Measurements from ENCODE around the gene CXCL16. TPM values are rescaled to one million over a fixed set of nuclear protein-coding genes. Genes with fewer than 3 reads are reported as not detected.

Gene CXCL16
- 44.8 TPM for total RNA-seq (2021; ENCODE audit: unreplicated experiment)
- polyA plus RNA-seq (2012), result 60.4 and 64.3 TPM in 2 replicates
- Bru-seq, nascent RNA, result percentile 62 among the genes with signal in this experiment
- percentile 91 among the genes with signal in this experiment for BruChase-seq, experiment 1, labeled RNA remaining after a 6-hour chase
- BruChase-seq, experiment 2, labeled RNA remaining after a 2-hour chase, result percentile 77 among the genes with signal in this experiment
- long read RNA-seq, transcript CXCL16-201 (6 exons, 2,222 nt), result major isoform, 115 of 162 reads
- long read RNA-seq, transcript CXCL16-203 (5 exons, 1,668 nt), result minor isoform, 25 of 162 reads
- long read RNA-seq, partial matches to known transcripts, result 17 of 162 reads
- long read RNA-seq, other reads (novel, unspliced or antisense), result 5 of 162 reads

GRCh38 chr17:4739122-4740024 lies at the start of gene CXCL16, which contains the start of gene ZMYND15:
CXCL16 (minus strand) TSS chr17:4739928; CDS start chr17:4739339, 589 bp downstream.
ZMYND15 (plus strand) TSS chr17:4739833; CDS start chr17:4740549, 716 bp downstream.
- CTCF ChIA-PET, result interaction anchor here (1.1 kb wide), 1 partner anchor 51 kb away, joined by 3 read pairs; no protein-coding TSS in a partner anchor
- Histone ChIP-seq H3K9me3 (ENCODE audit: control insufficient read depth in 1 of 2, insufficient read depth in 1 of 2, low read depth in 1 of 2, low read length in 2 of 2) (no peaks in the 10 kb centered on the region), H2AFZ (ENCODE audit: low read depth, low read length, poor library complexity, severe bottlenecking) (no peak within 1 kb of the TSS), H3K4me3 (replicated peaks in 1 of 2; ENCODE audit: low read depth in 1 of 2, low read length in 2 of 2) (peak within 1 kb of the TSS; percentile 68 to 73), H3K4me2 (ENCODE audit: low read length) (peak within 1 kb of the TSS; percentile 99), H3K36me3 (ENCODE audit: control insufficient read depth in 1 of 2, insufficient read depth in 2 of 2, low read length in 2 of 2) (no peaks in the 10 kb centered on the region), H3K79me2 (ENCODE audit: insufficient read depth, low read length) (no peaks in the 10 kb centered on the region; the same call in 1 of the 2 replicates), H3K4me1 (ENCODE audit: control insufficient read depth in 1 of 2, insufficient read depth in 2 of 2, low read length in 2 of 2) (peaks cover 11 to 25% of the 10 kb centered on the region in 2 experiments), H3K27me3 (ENCODE audit: insufficient read depth, low read length) (no peaks in the 10 kb centered on the region), H3K27ac (ENCODE audit: low read depth, low read length) (peak within 1 kb of the TSS; percentile 52), H4K20me1 (ENCODE audit: insufficient read depth) (no peaks in the 10 kb centered on the region), H3K9ac (ENCODE audit: low read length) (peak within 1 kb of the TSS; percentile 80), H3K9me2 (ENCODE audit: insufficient read depth) (no peaks in the 10 kb centered on the region)
- RAD21 ChIA-PET (ENCODE audit: low non-redundant PET in 1 of 2, low total read pairs in 2 of 2, uncharacterized antibody in 2 of 2, unreplicated experiment in 2 of 2), result no interaction called here
- BruUV-seq (replicated peaks), result no TSS peak
- POLR2A ChIA-PET, result no interaction called here
- intact Hi-C loops (cut with micrococcal nuclease), result no loop called here
- TF ChIP-seq ZFX (IDR thresholded peaks at IDR 0.05), result peak; percentile 80; the same call in 1 of the 2 replicates
- TF ChIP-seq TCF7L2 (IDR thresholded peaks at IDR 0.05; ENCODE audit: borderline replicate concordance, extremely low read depth, insufficient read depth, insufficient read length), result peak; percentile 5
- TF ChIP-seq REST (IDR thresholded peaks at IDR 0.05; ENCODE audit: low read depth), result no peak
- TF ChIP-seq ATF3 (IDR thresholded peaks at IDR 0.05), result no peak
- TF ChIP-seq RAD21 (IDR thresholded peaks at IDR 0.05; ENCODE audit: low read depth), result no peak
- no peak for TF ChIP-seq ELF1 (IDR thresholded peaks at IDR 0.05; ENCODE audit: borderline replicate concordance, low read depth)
- TF ChIP-seq JUND (IDR thresholded peaks at IDR 0.05), result no peak
- TF ChIP-seq ZNF274 (IDR thresholded peaks at IDR 0.05; ENCODE audit: low read depth, low read length), result no peak
- TF ChIP-seq POLR2A (IDR thresholded peaks at IDR 0.05; ENCODE audit: borderline replicate concordance, extremely low read depth, insufficient read depth, insufficient read length), result peak; percentile 12
- no peak for TF ChIP-seq CEBPB (IDR thresholded peaks at IDR 0.05; ENCODE audit: low read depth)
- TF ChIP-seq EGR1 (IDR thresholded peaks at IDR 0.05; ENCODE audit: low read depth), result peak; percentile 77
- TF ChIP-seq POLR2AphosphoS5 (IDR thresholded peaks at IDR 0.05; ENCODE audit: low read depth, low read length), result peak; percentile 50; the same call in 1 of the 2 replicates
- TF ChIP-seq SIN3A (IDR thresholded peaks at IDR 0.05; ENCODE audit: low read depth), result no peak
- TF ChIP-seq MAX (IDR thresholded peaks at IDR 0.05), result peak; percentile 30; the same call in 1 of the 2 replicates
- TF ChIP-seq EZH2 (IDR thresholded peaks at IDR 0.05), result no peak
- TF ChIP-seq SRF (IDR thresholded peaks at IDR 0.05; ENCODE audit: low read depth), result no peak
- TF ChIP-seq SP1 (IDR thresholded peaks at IDR 0.05; ENCODE audit: low read depth), result no peak
- ATAC-seq (peak; percentile 76), DNase-seq (ENCODE audit: low read depth, low spot score) (no peak)
